IMR-90 (cell line): ENCODE data around the gene TXNDC5. TPM values are rescaled to one million over a fixed set of nuclear protein-coding genes. Genes with fewer than 3 reads are reported as not detected.

Source experiments
- ATAC-seq: fragments of 200-7000 bp; cut with Tn5 transposase; 2 replicates; pipeline ENCODE4 v1.9.1; 2020; ENCODE audit warnings: low read depth, mild to moderate bottlenecking, moderate library complexity
- BruUV-seq: library from RNA; stranded (reverse); fragments of 400-500 nt; replicated peaks from 2 replicates; lab custom pipeline; 2021; lab: Mats Ljungman, UMichigan
- CTCF ChIA-PET: fragments of 300-600 bp; formaldehyde crosslinking; extraction: SDS; loops from one replicate; lab custom pipeline; 2021; ENCODE audit warnings: antibody characterized with exemption; lab: Yijun Ruan, JAX
- POLR2A ChIA-PET: fragments of 300-600 bp; sonication (Branson Sonifier 250); formaldehyde crosslinking; loops from one replicate; lab custom pipeline; 2022; ENCODE audit warnings: antibody characterized with exemption; ENCODE audit not compliant: unreplicated experiment; lab: Charles Lee
- DNase-seq: peaks from one replicate; pipeline ENCODE4 v3.0.0; 2013
- H2AFZ ChIP-seq: replicated peaks from 2 replicates; pipeline ENCODE3; 2013; ENCODE audit warnings: low read length, mild to moderate bottlenecking; ENCODE audit not compliant: poor library complexity
- H2AK5ac ChIP-seq: 2 replicates; pipeline ENCODE4 v1.6.1; 2013; ENCODE audit warnings: low read depth, low read length, inconsistent platforms
- H2AK9ac ChIP-seq: replicated peaks from 2 replicates; pipeline ENCODE3; 2013; ENCODE audit warnings: mild to moderate bottlenecking, low read depth, low read length, moderate library complexity; ENCODE audit not compliant: poor library complexity
- H2BK120ac ChIP-seq: 2 replicates; pipeline ENCODE4 v1.6.1; 2013; ENCODE audit warnings: low read depth, low read length, inconsistent platforms
- H2BK15ac ChIP-seq: 3 replicates; pipeline ENCODE4 v1.6.1; 2013; ENCODE audit warnings: low read depth, low read length, inconsistent platforms
- H2BK20ac ChIP-seq: 2 replicates; pipeline ENCODE4 v1.6.1; 2013; ENCODE audit warnings: low read depth, mild to moderate bottlenecking, inconsistent platforms, low read length, moderate library complexity
- H2BK5ac ChIP-seq: 2 replicates; pipeline ENCODE4 v1.6.1; 2013; ENCODE audit warnings: mild to moderate bottlenecking, low read depth, low read length, inconsistent platforms; ENCODE audit not compliant: poor library complexity, severe bottlenecking
- H3K14ac ChIP-seq: replicated peaks from 2 replicates; pipeline ENCODE4 v1.6.1; 2013; ENCODE audit warnings: low read depth, low read length, inconsistent platforms
- H3K18ac ChIP-seq: 2 replicates; pipeline ENCODE4 v1.6.1; 2013; ENCODE audit warnings: low read depth, low read length, control low read depth
- H3K23ac ChIP-seq: 2 replicates; pipeline ENCODE4 v1.6.1; 2013; ENCODE audit warnings: low read depth, low read length, inconsistent platforms
- H3K27ac ChIP-seq: 2 replicates; pipeline ENCODE4 v1.5.1; 2013; ENCODE audit warnings: mild to moderate bottlenecking, control low read depth, low read length; ENCODE audit not compliant: insufficient read depth
- H3K27me3 ChIP-seq: 2 replicates; pipeline ENCODE4 v1.6.1; 2013; ENCODE audit warnings: low read length; ENCODE audit not compliant: control insufficient read depth, insufficient read depth
- H3K36me3 ChIP-seq: 2 replicates; pipeline ENCODE4 v1.6.1; 2013; ENCODE audit warnings: low read length, mixed read lengths; ENCODE audit not compliant: control insufficient read depth, insufficient read depth
- H3K4ac ChIP-seq: 2 replicates; pipeline ENCODE4 v1.6.1; 2013; ENCODE audit warnings: low read depth, low read length, inconsistent platforms
- H3K4me1 ChIP-seq: 2 replicates; pipeline ENCODE4 v1.6.1; 2013; ENCODE audit warnings: low read length, mixed read lengths; ENCODE audit not compliant: control insufficient read depth, insufficient read depth
- H3K4me2 ChIP-seq: 2 replicates; pipeline ENCODE4 v1.6.1; 2013; ENCODE audit warnings: low read depth, mild to moderate bottlenecking, control low read depth, low read length, moderate library complexity
- H3K4me3 ChIP-seq: 2 replicates; pipeline ENCODE4 v1.5.1; 2013; ENCODE audit warnings: low read depth, mild to moderate bottlenecking, control low read depth, low read length, moderate library complexity; ENCODE audit not compliant: insufficient read depth
- H3K56ac ChIP-seq: 2 replicates; pipeline ENCODE4 v1.6.1; 2013; ENCODE audit warnings: low read length, inconsistent platforms; ENCODE audit not compliant: insufficient read depth; ENCODE audit errors: extremely low read depth
- H3K79me1 ChIP-seq, 2 experiments: 2 replicates each; pipeline ENCODE4 v1.6.1; 2013; ENCODE audit warnings: low read length in 2 of 2, inconsistent platforms in 1 of 2, low read depth in 1 of 2
- H3K9ac ChIP-seq: 2 replicates; pipeline ENCODE4 v1.6.1; 2013; ENCODE audit warnings: low read depth, low read length, control low read depth
- H3K9me1 ChIP-seq: 2 replicates; pipeline ENCODE4 v1.6.1; 2013; ENCODE audit warnings: low read length, inconsistent platforms; ENCODE audit not compliant: insufficient read depth
- H3K9me3 ChIP-seq: 2 replicates; pipeline ENCODE4 v1.6.1; 2013; ENCODE audit warnings: low read length; ENCODE audit not compliant: control insufficient read depth, insufficient read depth
- H4K20me1 ChIP-seq: 2 replicates; pipeline ENCODE4 v1.6.1; 2013; ENCODE audit warnings: low read length, inconsistent platforms; ENCODE audit not compliant: insufficient read depth
- H4K5ac ChIP-seq: 2 replicates; pipeline ENCODE4 v1.6.1; 2013; ENCODE audit warnings: mild to moderate bottlenecking, low read depth, low read length, control low read depth
- H4K8ac ChIP-seq, 2 experiments: 2 replicates each; pipeline ENCODE4 v1.6.1; 2013; ENCODE audit warnings: low read depth in 2 of 2, low read length in 2 of 2, control low read depth in 1 of 2, inconsistent platforms in 1 of 2
- H4K91ac ChIP-seq: 2 replicates; pipeline ENCODE4 v1.6.1; 2013; ENCODE audit warnings: low read depth, low read length, inconsistent platforms; ENCODE audit not compliant: insufficient read depth
- ELK1 ChIP-seq: fragments of 150-350 bp; IDR thresholded peaks from 2 replicates; pipeline ENCODE4 v1.6.1; 2016; ENCODE audit warnings: low read depth, mild to moderate bottlenecking, low read length, moderate library complexity, borderline replicate concordance
- SMC3 ChIP-seq: fragments of 150-350 bp; IDR thresholded peaks from 2 replicates; pipeline ENCODE4 v1.6.1; 2016; ENCODE audit warnings: low read depth, mild to moderate bottlenecking, antibody characterized with exemption, low read length, moderate library complexity
- WGBS, 2 experiments: methylation state at CpG; one replicate each; pipeline versions ENCODE4 v1.1.5 to v1.1.7; 2013; ENCODE audit warnings: missing lambda C conversion rate in 2 of 2; ENCODE audit not compliant: insufficient read length in 1 of 2; ENCODE audit errors: extremely low coverage in 2 of 2; 5-methylcytosine and 5-hydroxymethylcytosine counted together
- dilution Hi-C: fragments of 300-500 bp; cut with HindIII; formaldehyde crosslinking; loops from one replicate; pipeline ENCODE4 v1.14.3; 2018; ENCODE audit warnings: low sequenced_read_pairs; ENCODE audit not compliant: unreplicated experiment
- in situ Hi-C: fragments of 300-500 bp; cut with MboI; formaldehyde crosslinking; loops from 3 replicates; pipeline ENCODE4 v1.14.3; 2019; ENCODE audit warnings: low sequenced_read_pairs, inconsistent platforms, mixed read lengths
- intact Hi-C: fragments of 100-400 bp; cut with micrococcal nuclease; formaldehyde crosslinking; loops from 2 replicates; pipeline ENCODE4 v1.10.0; 2022
- polyA plus RNA-seq, 3 experiments: library from polyadenylated mRNA; depleted of rRNA; stranded (reverse); fragments of >200 nt; gene quantifications; 2 replicates each; pipeline ENCODE4 v1.2.3, GENCODE V29; 2012; ENCODE audit warnings: low replicate concordance in 1 of 3
- total RNA-seq: library from RNA; depleted of rRNA; stranded (reverse); fragments of >200 nt; gene quantifications from 2 replicates; pipeline ENCODE4 v1.2.3, GENCODE V29; 2012

Gene TXNDC5
- total and polyA plus RNA-seq, 2 of the 4 experiments (the other 2 are of a cell fraction): 274 to 439 TPM

DNA sequence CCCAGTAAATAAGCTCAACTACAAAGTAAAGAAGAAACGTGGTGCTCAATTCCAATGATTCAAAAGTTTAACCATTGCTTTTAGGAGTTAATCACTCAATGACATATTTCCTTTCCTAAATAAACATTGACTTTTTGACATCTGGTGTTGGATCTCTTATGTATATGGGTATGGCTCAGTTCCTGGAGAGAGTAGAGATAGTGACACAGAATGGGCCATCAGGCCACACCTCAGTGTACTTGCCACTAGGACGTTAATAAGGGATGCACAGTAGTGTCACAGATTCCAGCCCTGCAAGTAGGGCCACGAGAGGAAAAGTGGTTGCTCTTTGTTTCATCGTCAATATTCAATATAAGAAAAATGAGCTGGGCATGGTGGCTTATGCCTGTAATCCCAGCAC, 48.9 kb upstream of the TXNDC5 start:
- H3K9me1 ChIP-seq: no peaks in the 10 kb centered on the region
- DNase-seq (no peak), ATAC-seq (no peak)
- H3K4me2 ChIP-seq: no peak overlapping the region
- no peak overlapping the region for H3K14ac ChIP-seq
- H2BK20ac ChIP-seq: no peak overlapping the region
- no peaks in the 10 kb centered on the region for H3K79me1 ChIP-seq
- CTCF ChIA-PET: no interaction called here
- no peak overlapping the region for H3K23ac ChIP-seq
- no peak overlapping the region for H2BK120ac ChIP-seq
- no peaks in the 10 kb centered on the region for H3K4me1 ChIP-seq
- H3K9me3 ChIP-seq: no peaks in the 10 kb centered on the region
- no TSS peak for BruUV-seq
- intact Hi-C loops (no loop called here), dilution Hi-C loops (no loop called here), in situ Hi-C loops (no loop called here)
- H4K5ac ChIP-seq: no peak overlapping the region
- no peaks in the 10 kb centered on the region for H4K20me1 ChIP-seq
- no peaks in the 10 kb centered on the region for H3K36me3 ChIP-seq
- H2BK5ac ChIP-seq: no peak overlapping the region
- H3K4me3 ChIP-seq: no peak overlapping the region
- no peak overlapping the region for H3K9ac ChIP-seq
- H4K8ac ChIP-seq: no peak overlapping the region
- no peak overlapping the region for H2AK5ac ChIP-seq
- no peak overlapping the region for H3K18ac ChIP-seq
- H2AK9ac ChIP-seq: no peak overlapping the region
- H3K4ac ChIP-seq: no peak overlapping the region
- no peak overlapping the region for H4K91ac ChIP-seq
- POLR2A ChIA-PET: no interaction called here
- H2AFZ ChIP-seq: no peak overlapping the region
- H2BK15ac ChIP-seq: no peak overlapping the region
- H3K56ac ChIP-seq: no peak overlapping the region
- no CpG with 5 or more reads among the region's 4 CpGs for WGBS, 2 experiments
- H3K27me3 ChIP-seq: no peaks in the 10 kb centered on the region
- TF ChIP-seq ELK1: no peak
- TF ChIP-seq SMC3: no peak
- H3K27ac ChIP-seq: no peak overlapping the region
